DMS153 (cell line): Measurements from ENCODE around the gene POLR2L.

Source experiments
- DNase-seq: peaks from one replicate; lab custom pipeline; 2025; lab: John Stamatoyannopoulos, UW

POLR2L gene

GRCh38 chr11:810040-810567 lies 32.2 kb downstream of the POLR2L start:
- DNase-seq = no peak

- peak; percentile 94 for DNase-seq
These were observed 32.9 kb downstream of the POLR2L start, which contains the start of gene RPLP2 for GRCh38 chr11:809287-810039. RPLP2 (plus strand) TSS chr11:809967; CDS start chr11:810235, 268 bp downstream.

- no peak for DNase-seq
These were observed 33.7 kb downstream of the POLR2L start for GRCh38 chr11:808427-809286.

GRCh38 chr11:804599-804964 lies 37.7 kb downstream of the POLR2L start:
- no peak for DNase-seq

GRCh38 chr11:803770-804598 lies 38.3 kb downstream of the POLR2L start:
- DNase-seq = peak; percentile 21

GRCh38 chr11:803467-803742 lies 38.9 kb downstream of the POLR2L start:
- no peak for DNase-seq

GRCh38 chr11:802693-803466 lies 39.4 kb downstream of the POLR2L start:
- DNase-seq = no peak

- DNase-seq = no peak
These were observed 40.2 kb downstream of the POLR2L start for GRCh38 chr11:802018-802617.

- no peak for DNase-seq
These were observed 41.1 kb downstream of the POLR2L start for GRCh38 chr11:801097-801780.

GRCh38 chr11:800473-800872 lies 41.9 kb downstream of the POLR2L start:
- no peak for DNase-seq

GRCh38 chr11:799641-800316 lies 42.5 kb downstream of the POLR2L start:
- no peak for DNase-seq

GRCh38 chr11:798093-798713 lies 44.1 kb downstream of the POLR2L start, which contains the start of gene SLC25A22:
SLC25A22 (minus strand) TSS chr11:798281; CDS start chr11:795006, 3,275 bp downstream.
- DNase-seq = peak; percentile 47

- peak; percentile 28 for DNase-seq
These were observed 44.8 kb downstream of the POLR2L start for GRCh38 chr11:797296-798092.

GRCh38 chr11:796565-797295 lies 45.6 kb downstream of the POLR2L start:
- DNase-seq = no peak

- DNase-seq = peak; percentile 49
These were observed 46.4 kb downstream of the POLR2L start for GRCh38 chr11:795634-796564.

- DNase-seq = no peak
These were observed 47.3 kb downstream of the POLR2L start for GRCh38 chr11:794766-795633.
